Neuron (in vitro differentiated cells): ENCODE results near the gene YPEL3.

Experiments
- H2AFZ ChIP-seq: one replicate; pipeline ENCODE4 v1.6.1; 2013; ENCODE audit warnings: low read depth, mild to moderate bottlenecking, inconsistent platforms, low read length, moderate library complexity
- H3K27me3 ChIP-seq: one replicate; pipeline ENCODE4 v1.6.1; 2013; ENCODE audit warnings: low read length; ENCODE audit not compliant: insufficient read depth
- H3K36me3 ChIP-seq: one replicate; pipeline ENCODE4 v1.6.1; 2013; ENCODE audit warnings: low read length; ENCODE audit not compliant: insufficient read depth
- H3K4me1 ChIP-seq: one replicate; pipeline ENCODE4 v1.6.1; 2013; ENCODE audit warnings: low read length; ENCODE audit not compliant: insufficient read depth
- H3K4me3 ChIP-seq: 2 replicates; pipeline ENCODE4 v1.5.1; 2013; ENCODE audit warnings: mild to moderate bottlenecking, low read length, moderate library complexity
- H3K9me3 ChIP-seq: one replicate; pipeline ENCODE4 v1.6.1; 2013; ENCODE audit warnings: low read length

YPEL3 gene, protein sequence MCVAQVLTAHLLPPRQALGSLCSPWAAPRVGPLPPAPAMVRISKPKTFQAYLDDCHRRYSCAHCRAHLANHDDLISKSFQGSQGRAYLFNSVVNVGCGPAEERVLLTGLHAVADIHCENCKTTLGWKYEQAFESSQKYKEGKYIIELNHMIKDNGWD

DNA sequence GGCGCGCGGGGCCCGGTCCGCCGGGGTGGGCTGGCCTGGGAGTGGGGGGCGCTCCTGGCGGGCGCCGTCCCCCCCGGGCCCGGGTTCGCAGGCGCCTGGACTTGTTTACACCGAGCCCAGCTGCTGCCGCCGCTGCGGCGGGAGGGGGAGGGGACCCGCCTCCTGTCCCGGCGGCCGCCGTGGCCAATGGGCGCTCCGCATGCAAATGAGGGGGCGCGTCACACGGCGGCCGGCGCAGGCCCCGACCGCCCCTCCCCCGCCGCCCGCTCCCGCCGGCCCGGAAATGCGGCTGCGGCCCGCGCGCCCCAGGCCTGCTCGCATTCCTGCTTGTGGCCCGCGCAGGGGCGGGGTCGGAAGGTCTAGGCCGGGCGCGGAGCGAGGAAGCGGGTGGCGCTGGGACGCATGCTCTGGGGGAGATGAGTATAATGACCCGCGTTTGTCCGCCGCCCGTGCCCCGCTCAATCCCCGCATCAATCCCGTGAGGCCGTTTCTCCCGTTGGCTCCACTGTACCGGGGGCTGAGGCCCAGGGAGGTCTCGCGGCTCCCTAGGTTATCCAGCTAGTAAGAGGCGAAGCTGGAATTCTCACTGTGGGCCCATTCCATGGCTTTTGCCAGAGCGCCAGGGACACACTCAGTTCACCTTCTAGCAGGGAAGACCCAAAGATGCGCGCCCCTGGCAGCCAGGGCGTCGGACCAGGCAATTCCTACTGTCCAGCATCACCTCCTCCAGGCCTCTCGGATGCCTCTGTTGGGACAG, at the start of gene YPEL3:
Gene YPEL3 (minus strand): TSS at position 109 of the 757 bp plus-strand sequence. CDS start 731 bp downstream, outside the sequence.
- Histone ChIP-seq H2AFZ (no peak within 1 kb of the TSS), H3K36me3 (no peaks in the 10 kb centered on the region)

DNA sequence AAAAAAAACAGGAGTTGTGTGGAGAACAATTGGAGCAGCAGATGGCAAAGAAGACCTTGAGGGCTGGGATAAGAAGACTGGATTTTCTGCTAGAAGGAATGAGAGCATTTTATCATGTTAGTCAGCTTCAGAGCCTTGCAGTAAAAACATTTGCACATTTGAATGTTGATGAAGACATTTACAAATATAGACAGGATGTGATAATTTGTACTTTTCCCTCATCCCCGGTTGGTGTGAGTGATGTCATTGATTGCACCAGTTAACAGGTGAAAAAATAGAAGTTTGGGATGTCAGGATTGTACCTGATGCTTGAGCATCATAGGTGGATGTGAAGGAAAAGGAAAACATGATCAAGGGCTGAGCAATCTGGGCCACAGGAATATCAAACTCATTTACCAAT, 49.6 kb upstream of the YPEL3 start:
- no peak overlapping the region for H2AFZ ChIP-seq
- H3K4me1 ChIP-seq = no peaks in the 10 kb centered on the region
- H3K27me3 ChIP-seq = no peaks in the 10 kb centered on the region
- no peaks in the 10 kb centered on the region for H3K9me3 ChIP-seq
- no peaks in the 10 kb centered on the region for H3K36me3 ChIP-seq
- no peak overlapping the region for H3K4me3 ChIP-seq

More for the DNA sequence above, at the start of gene YPEL3:
- Histone ChIP-seq H3K9me3 (peaks cover 11% of the 10 kb centered on the region), H3K4me1 (peaks cover 17% of the 10 kb centered on the region), H3K4me3 (no peak within 1 kb of the TSS), H3K27me3 (no peaks in the 10 kb centered on the region)

DNA sequence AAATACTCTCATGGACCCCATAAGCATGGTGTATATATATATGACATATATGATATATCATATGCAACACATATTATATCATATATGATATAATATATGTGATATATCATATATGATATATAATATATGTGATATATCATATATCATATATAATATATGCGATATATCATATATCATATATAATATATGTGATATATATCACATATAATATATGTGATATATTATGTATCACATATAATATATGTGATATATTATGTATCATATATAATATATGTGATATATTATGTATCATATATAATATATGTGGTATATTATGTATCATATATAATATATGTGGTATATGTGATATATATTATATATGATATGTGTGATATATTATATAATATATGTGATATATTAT, 48.9 kb upstream of the YPEL3 start:
- no peaks in the 10 kb centered on the region for H3K27me3 ChIP-seq
- no peak overlapping the region for H3K4me3 ChIP-seq
- H3K36me3 ChIP-seq = no peaks in the 10 kb centered on the region
- H3K4me1 ChIP-seq = no peaks in the 10 kb centered on the region
- no peak overlapping the region for H2AFZ ChIP-seq
- no peaks in the 10 kb centered on the region for H3K9me3 ChIP-seq

DNA sequence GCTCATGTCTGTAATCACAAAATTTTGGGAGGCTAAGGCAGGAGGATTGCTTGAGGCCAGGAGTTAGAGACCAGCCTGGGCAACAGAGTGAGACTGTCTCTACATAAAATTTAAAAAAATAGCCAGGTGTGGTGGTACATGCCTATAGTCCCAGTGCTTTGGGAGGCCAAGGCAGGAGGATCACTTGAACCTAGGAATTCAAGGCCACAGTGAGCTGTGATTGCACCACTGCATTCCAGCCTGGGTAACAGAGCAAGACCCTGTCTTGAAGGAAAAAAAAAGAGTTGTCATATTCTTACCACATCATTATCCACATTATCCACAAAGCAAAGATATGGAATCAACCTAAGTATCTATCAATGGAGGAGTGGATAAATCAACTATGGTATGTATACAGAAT, 48.0 kb upstream of the YPEL3 start:
- Histone ChIP-seq H3K4me1 (no peaks in the 10 kb centered on the region), H3K9me3 (no peaks in the 10 kb centered on the region), H2AFZ (no peak overlapping the region), H3K4me3 (no peak overlapping the region), H3K27me3 (no peaks in the 10 kb centered on the region), H3K36me3 (no peaks in the 10 kb centered on the region)

DNA sequence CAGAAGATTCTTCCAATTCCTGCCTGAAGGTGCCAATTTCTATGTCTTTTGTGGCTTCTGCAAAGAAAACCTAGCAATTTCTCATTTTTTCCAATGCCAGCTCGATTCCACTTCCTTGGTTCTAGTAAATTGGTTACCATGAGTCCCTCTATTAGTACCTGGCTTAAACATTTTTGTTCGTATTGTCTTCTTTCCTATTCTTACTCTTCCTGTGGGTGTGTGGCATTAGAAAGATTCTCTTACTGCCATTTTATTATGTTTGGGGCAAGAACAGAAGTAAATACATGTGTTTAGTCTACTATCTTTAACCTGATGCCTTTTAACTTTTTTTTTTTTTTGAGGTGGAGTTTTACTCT, 47.3 kb upstream of the YPEL3 start:
- Histone ChIP-seq H3K4me3 (no peak overlapping the region), H3K36me3 (no peaks in the 10 kb centered on the region), H3K27me3 (no peaks in the 10 kb centered on the region), H3K4me1 (no peaks in the 10 kb centered on the region), H2AFZ (no peak overlapping the region), H3K9me3 (no peaks in the 10 kb centered on the region)

DNA sequence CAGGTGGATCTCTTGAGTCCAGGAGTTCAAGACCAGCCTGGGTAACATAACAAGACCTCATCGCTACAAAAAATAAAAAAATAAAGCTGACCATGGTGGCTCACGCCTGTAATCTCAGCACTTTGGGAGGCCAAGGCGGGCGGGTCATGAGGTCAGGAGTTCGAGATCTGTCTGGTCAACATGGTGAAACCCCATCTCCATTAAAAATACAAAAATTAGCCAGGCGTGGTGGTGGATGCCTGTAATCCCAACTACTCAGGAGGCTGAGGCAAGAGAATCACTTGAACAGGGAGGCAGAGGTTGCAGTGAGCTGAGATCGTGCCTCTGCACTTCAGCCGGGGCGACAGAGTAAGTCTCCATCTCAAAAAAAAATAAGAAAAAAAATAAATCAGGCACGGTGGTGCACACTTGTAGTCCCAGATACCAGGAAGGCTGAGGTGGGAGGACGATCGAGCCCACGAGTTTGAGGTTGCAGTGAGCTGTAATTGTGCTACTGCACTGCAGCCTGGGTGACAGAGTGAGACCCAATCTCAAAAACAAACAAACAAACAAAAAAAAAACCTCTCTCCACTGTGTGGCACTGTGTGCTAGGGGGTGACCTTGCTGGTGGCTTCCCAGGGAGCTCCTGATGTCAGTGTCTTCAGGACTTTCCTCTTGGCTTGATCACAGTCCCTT, 46.8 kb upstream of the YPEL3 start:
- H3K27me3 ChIP-seq = no peaks in the 10 kb centered on the region
- no peaks in the 10 kb centered on the region for H3K36me3 ChIP-seq
- no peak overlapping the region for H3K4me3 ChIP-seq
- no peaks in the 10 kb centered on the region for H3K9me3 ChIP-seq
- H2AFZ ChIP-seq = no peak overlapping the region
- no peaks in the 10 kb centered on the region for H3K4me1 ChIP-seq

DNA sequence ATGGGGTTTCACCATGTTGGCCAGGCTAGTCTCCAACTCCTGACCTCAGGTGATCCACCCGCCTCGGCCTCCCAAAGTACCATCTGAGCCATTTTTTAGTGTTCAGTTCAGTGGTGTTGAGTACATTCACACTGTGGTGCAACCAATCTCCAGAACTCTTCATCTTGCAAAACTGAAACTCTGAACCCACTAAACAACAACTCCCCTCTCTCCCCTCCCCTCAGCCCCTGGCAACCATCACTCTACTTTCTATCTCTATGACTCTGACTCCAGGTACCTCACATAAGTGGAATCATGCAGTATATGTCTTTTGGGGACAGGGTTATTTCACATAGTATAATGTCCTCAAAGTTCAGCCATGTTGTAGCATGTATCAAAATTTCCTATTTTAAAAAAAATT, 45.7 kb upstream of the YPEL3 start:
- no peaks in the 10 kb centered on the region for H3K4me1 ChIP-seq
- H3K27me3 ChIP-seq = no peaks in the 10 kb centered on the region
- H3K4me3 ChIP-seq = no peak overlapping the region
- H3K9me3 ChIP-seq = no peaks in the 10 kb centered on the region
- H2AFZ ChIP-seq = no peak overlapping the region
- no peaks in the 10 kb centered on the region for H3K36me3 ChIP-seq

DNA sequence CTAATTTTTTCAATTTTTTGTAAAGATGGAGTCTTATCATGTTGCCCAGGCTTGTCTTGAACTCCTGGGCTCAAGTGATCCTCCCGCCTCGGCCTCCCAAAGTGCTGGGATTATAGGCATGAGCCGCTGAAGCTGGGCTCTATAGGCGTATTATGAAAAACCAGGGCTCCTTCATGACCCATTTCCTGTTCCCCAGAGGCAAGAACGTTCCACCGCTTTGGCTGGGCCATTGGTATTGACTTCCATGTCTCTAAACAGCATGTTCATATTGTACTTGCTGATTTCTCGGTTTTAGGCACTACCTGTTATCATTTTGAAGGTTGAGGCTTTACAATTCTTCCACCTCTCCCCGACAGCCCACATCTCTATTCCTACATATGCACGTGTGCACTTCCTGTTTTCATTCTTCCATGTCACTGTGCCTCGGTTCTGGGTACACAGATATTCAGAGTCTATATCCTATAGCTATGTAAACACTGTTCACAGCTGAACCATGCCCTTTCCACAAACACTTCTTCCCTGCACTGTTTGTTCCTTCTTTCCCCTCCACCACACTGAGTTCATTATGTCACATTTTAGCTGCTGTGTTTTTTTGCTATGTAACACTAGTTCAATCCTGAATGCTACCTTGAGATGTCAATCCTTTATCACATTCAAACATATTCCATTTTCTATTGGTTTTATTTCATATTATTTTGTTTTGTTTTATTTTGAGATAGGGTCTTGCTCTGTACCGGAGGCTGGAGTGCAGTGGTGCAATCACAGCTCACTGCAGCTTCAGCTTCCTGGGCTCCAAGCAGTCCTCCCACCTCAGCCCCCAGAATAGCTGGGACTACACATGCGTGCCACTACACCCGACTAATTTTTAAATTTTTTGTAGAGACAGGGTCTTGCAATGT, 43.8 kb upstream of the YPEL3 start:
- Histone ChIP-seq H3K27me3 (no peaks in the 10 kb centered on the region), H2AFZ (no peak overlapping the region), H3K4me1 (no peaks in the 10 kb centered on the region), H3K4me3 (no peak overlapping the region), H3K9me3 (no peaks in the 10 kb centered on the region), H3K36me3 (no peaks in the 10 kb centered on the region)

DNA sequence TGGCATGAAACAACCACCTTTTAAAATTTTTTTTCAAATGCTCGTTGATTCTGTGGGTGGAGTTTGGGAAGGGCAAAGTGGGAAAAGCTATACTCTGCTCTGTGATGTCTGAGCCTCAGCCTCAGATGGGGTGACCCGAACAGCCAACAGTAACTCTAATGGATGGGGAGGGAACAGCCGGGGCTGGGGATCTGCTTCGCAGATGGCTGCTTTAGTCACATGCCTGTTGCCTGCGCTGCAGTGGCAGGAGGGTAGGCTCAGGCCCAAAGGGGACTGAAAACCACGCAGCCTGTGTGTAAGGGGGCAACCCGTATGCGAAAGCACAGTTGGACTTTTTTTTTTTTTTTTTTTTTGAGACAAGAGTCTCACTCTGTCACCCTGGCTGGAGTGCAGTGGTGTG, 41.9 kb upstream of the YPEL3 start:
- Histone ChIP-seq H3K4me1 (no peaks in the 10 kb centered on the region), H3K27me3 (no peaks in the 10 kb centered on the region), H3K4me3 (no peak overlapping the region), H3K36me3 (no peaks in the 10 kb centered on the region), H2AFZ (no peak overlapping the region), H3K9me3 (no peaks in the 10 kb centered on the region)

DNA sequence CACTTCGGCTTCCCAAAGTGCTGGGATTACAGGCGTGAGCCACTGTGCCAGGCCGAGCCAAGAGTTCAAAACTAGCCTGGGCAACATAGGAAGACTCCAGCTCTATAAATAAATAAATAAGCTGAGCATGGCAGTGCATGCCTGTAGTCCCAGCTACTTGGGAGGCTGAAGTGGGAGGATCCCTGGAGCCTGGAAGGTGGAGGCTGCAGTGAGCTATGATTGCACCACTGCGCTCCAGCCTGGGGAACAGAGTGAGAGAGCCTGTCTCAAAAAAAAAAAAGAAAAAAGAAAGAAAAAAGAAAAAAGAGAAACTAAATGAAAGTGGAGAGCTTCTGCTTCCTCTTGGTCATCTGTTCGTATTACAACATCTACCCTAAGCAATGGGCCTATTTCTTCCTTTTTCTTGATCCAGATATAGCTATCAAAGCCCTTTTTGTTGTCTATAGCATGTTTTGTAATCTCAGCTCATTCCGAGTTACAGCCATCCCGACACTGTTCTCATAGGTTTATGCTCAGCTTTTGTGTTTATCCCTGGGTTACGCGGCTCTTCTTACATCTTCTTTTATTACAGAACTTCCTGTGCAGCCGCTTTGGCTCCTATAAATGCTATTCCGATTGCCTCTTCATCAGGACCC, 41.1 kb upstream of the YPEL3 start:
- Histone ChIP-seq H3K4me3 (no peak overlapping the region), H3K4me1 (no peaks in the 10 kb centered on the region), H3K27me3 (no peaks in the 10 kb centered on the region)

DNA sequence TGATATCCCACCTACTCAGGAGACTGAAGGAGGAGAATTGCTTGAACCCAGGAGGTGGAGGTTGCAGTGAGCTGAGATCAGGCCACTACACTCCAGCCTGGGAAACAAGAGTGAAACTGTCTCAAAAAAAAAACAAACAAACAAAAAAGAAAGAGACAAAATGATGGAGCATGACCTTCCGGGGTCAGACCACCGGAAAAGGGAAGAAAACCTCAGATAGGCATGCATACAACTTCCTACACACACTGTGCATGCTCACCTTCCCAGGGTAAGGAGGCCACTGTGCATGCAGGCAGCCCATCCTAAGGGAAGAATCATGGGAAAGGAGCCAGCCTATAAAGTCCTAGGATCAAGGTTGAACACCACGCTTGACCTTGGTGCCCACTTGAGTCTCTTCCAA, 36.6 kb upstream of the YPEL3 start:
- H3K9me3 ChIP-seq = no peaks in the 10 kb centered on the region

More for the DNA sequence above, 41.1 kb upstream of the YPEL3 start:
- H2AFZ ChIP-seq = no peak overlapping the region
- H3K9me3 ChIP-seq = no peaks in the 10 kb centered on the region
- H3K36me3 ChIP-seq = no peaks in the 10 kb centered on the region

DNA sequence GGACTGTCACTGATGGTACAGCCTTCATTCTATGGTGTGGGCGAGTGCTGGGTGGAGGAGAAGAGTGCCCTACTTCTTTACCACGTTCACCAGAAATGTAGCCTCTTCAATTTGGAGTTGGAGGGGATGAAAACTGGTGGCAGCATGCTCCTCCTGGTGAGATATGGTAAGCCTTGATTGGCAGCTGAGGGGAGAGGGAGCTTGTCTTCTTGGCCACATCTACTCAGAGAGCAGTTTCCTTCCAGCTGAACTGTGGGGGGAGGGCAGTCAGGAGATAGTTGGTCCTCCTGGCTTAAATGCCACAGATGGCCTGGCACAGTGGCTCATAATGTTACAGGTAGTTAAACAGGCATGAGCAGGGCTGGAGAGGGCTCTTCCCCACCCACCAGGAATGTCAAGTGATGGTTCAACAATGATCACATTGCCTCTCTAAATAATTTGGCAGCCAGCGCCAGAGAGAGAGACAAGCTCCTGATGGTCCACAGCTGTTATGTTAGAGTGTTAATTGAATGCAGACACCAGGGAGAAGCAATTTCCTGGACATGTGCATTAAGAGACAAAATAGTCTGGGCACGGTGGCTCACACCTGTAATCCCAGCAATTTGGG, 36.0 kb upstream of the YPEL3 start:
- Histone ChIP-seq H3K27me3 (no peaks in the 10 kb centered on the region), H2AFZ (no peak overlapping the region), H3K36me3 (no peaks in the 10 kb centered on the region), H3K4me1 (no peaks in the 10 kb centered on the region), H3K4me3 (no peak overlapping the region), H3K9me3 (no peaks in the 10 kb centered on the region)

More for the DNA sequence above, 36.6 kb upstream of the YPEL3 start:
- no peak overlapping the region for H2AFZ ChIP-seq
- no peaks in the 10 kb centered on the region for H3K4me1 ChIP-seq
- no peaks in the 10 kb centered on the region for H3K27me3 ChIP-seq
- no peak overlapping the region for H3K4me3 ChIP-seq
- no peaks in the 10 kb centered on the region for H3K36me3 ChIP-seq
